SH-SY5Y (cell line): Measurements from ENCODE around the gene OMA1.

Experiments used
- GATA2 ChIP-seq: IDR thresholded peaks from 2 replicates; pipeline ENCODE4 v1.6.1; 2011; ENCODE audit warnings: mild to moderate bottlenecking, low read depth, low read length
- GATA3 ChIP-seq: IDR thresholded peaks from 2 replicates; pipeline ENCODE4 v1.6.1; 2011; ENCODE audit warnings: low read depth, mild to moderate bottlenecking, low read length, moderate library complexity

DNA sequence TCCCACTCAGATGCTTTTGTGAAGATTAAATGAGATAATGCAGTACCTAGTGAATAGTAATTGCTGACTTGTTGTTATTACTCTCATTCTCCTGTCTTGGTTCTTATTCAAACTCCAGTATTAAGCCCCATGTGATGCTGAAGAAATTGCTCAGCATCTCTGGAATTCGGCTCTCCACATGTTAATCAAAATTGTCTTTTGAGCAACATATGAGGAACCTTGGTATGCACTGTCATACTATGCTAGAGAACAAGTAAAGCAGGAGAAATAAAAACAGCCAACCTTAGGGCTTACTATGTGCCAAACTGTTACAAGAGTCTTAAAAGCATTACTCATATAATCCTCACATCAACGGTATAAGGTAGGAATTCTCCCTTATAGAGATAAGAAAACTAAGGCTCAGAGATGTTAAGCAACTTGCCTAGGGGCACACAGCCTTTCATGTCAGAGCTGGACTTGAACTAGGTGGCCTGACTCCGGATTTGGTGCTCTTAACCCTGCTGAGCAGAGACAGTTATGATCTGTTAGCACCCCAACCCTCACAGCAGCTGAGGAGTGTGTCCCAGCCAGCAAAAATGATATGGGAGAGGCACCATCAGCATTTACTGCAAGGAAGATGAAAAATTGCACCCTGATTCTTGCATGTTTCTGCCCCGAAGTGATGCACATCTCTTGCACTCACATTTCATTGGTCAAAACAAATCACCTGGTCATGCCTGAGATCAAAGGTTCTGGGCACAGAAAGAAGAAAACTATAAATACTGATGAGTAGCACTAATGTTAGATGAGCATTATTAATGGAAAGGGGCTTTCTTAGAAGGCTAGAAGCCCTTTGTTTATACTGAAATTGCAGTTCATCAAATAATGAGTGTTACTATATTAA is 102.3 kb downstream of the OMA1 start:
- TF ChIP-seq GATA2 (no peak), GATA3 (no peak)
